GM12878 (cell line): ENCODE measurements around the gene PDGFD. TPM values are rescaled to one million over a fixed set of nuclear protein-coding genes. Genes with fewer than 3 reads are reported as not detected.

Experiments used
- ATAC-seq: fragments of 200-7000 bp; cut with Tn5 transposase; 3 replicates; pipeline ENCODE4 v1.9.1; 2020; ENCODE audit warnings: mild to moderate bottlenecking, moderate library complexity
- BruUV-seq: library from RNA; stranded (reverse); fragments of 400-500 nt; replicated peaks from 2 replicates; lab custom pipeline; 2021; lab: Mats Ljungman, UMichigan
- CTCF ChIA-PET: fragments of 300-600 bp; sonication (Branson Sonifier 250); formaldehyde crosslinking; extraction: SDS; loops from one replicate; lab custom pipeline; 2021; ENCODE audit warnings: inconsistent platforms; lab: Yijun Ruan, JAX
- POLR2A ChIA-PET: fragments of 350-600 bp; formaldehyde crosslinking; extraction: SDS; loops from one replicate; lab custom pipeline; 2021; ENCODE audit warnings: inconsistent platforms; lab: Charles Lee
- RAD21 ChIA-PET: fragments of 300-600 bp; sonication (Branson Sonifier 250); formaldehyde crosslinking; loops from one replicate; lab custom pipeline; 2023; ENCODE audit warnings: antibody characterized with exemption; ENCODE audit not compliant: unreplicated experiment; lab: Charles Lee
- SMC1A ChIA-PET: fragments of 300-600 bp; sonication (Branson Sonifier 250); formaldehyde crosslinking; loops from one replicate; lab custom pipeline; 2023; ENCODE audit not compliant: unreplicated experiment, uncharacterized antibody; lab: Charles Lee
- DNase-seq: peaks from one replicate; pipeline ENCODE4 v3.0.0-alpha.2; 2011; ENCODE audit warnings: low read depth, low spot score
- FAIRE-seq: peaks from 3 replicates; lab custom pipeline; 2011; peaks lifted over from hg19 to GRCh38; lab: Jason Lieb, UNC
- H2AFZ ChIP-seq: 2 replicates; pipeline ENCODE4 v1.6.0; 2011; ENCODE audit warnings: low read depth, low read length, control low read depth; ENCODE audit not compliant: control insufficient read depth
- H3K27ac ChIP-seq: 2 replicates; pipeline ENCODE4 v1.5.1; 2011; ENCODE audit warnings: control low read depth; ENCODE audit not compliant: control insufficient read depth, insufficient read depth
- H3K27me3 ChIP-seq, 2 experiments: replicated peaks in 1 of 2; 2 replicates each; pipeline versions ENCODE4 v1.6.0 to v1.6.1; 2011; ENCODE audit warnings: low read length in 1 of 2; ENCODE audit not compliant: control insufficient read depth in 2 of 2, insufficient read depth in 2 of 2
- H3K36me3 ChIP-seq, 2 experiments: 2 replicates each; pipeline ENCODE4 v1.5.1; 2011; ENCODE audit warnings: low read length in 1 of 2; ENCODE audit not compliant: control insufficient read depth in 2 of 2, insufficient read depth in 2 of 2
- H3K4me1 ChIP-seq: 2 replicates; pipeline ENCODE4 v1.6.1; 2011; ENCODE audit warnings: mild to moderate bottlenecking, low read length, moderate library complexity, mixed read lengths; ENCODE audit not compliant: control insufficient read depth, insufficient read depth
- H3K4me2 ChIP-seq: 2 replicates; pipeline ENCODE4 v1.6.0; 2011; ENCODE audit warnings: control low read depth; ENCODE audit not compliant: control insufficient read depth, insufficient read depth
- H3K4me3 ChIP-seq: fragments of 200-600 bp; sonication (generic); 2 replicates; pipeline ENCODE4 v1.5.1; 2016
- H3K79me2 ChIP-seq: 2 replicates; pipeline ENCODE4 v1.6.0; 2011; ENCODE audit warnings: low read length; ENCODE audit not compliant: control insufficient read depth, insufficient read depth
- H3K9ac ChIP-seq: 2 replicates; pipeline ENCODE4 v1.8.0; 2011; ENCODE audit warnings: low read length, control low read depth, mixed read lengths; ENCODE audit not compliant: control insufficient read depth, insufficient read depth
- H3K9me3 ChIP-seq: replicated peaks from 3 replicates; pipeline ENCODE4 v1.5.1; 2011; ENCODE audit warnings: mild to moderate bottlenecking, low read length; ENCODE audit not compliant: control insufficient read depth, insufficient read depth
- H4K20me1 ChIP-seq: 2 replicates; pipeline ENCODE4 v1.6.0; 2011; ENCODE audit not compliant: control insufficient read depth, insufficient read depth
- CUX1 ChIP-seq: IDR thresholded peaks from 2 replicates; pipeline ENCODE4 v1.6.1; 2012; ENCODE audit warnings: improper control_type of control experiment, low read depth, low read length; ENCODE audit not compliant: insufficient replicate concordance
- E4F1 ChIP-seq: fragments of 450-650 bp; IDR thresholded peaks from 2 replicates; pipeline ENCODE4 v1.6.1; 2018; ENCODE audit warnings: borderline replicate concordance, mild to moderate bottlenecking; ENCODE audit not compliant: partially characterized antibody
- JUND ChIP-seq: IDR thresholded peaks from 2 replicates; pipeline ENCODE4 v1.6.1; 2012; ENCODE audit warnings: low read depth, mild to moderate bottlenecking, low read length, improper control_type of control experiment, moderate library complexity
- SUPT20H ChIP-seq: IDR thresholded peaks from 2 replicates; pipeline ENCODE4 v1.6.1; 2011; ENCODE audit warnings: low read depth, mild to moderate bottlenecking, low read length, moderate library complexity, borderline replicate concordance; ENCODE audit not compliant: control insufficient read depth
- WGBS: methylation state at CpG from one replicate; pipeline ENCODE4 v1.1.6; 2016; ENCODE audit warnings: low lambda C conversion rate; ENCODE audit not compliant: insufficient replicate concordance, insufficient coverage; ENCODE audit errors: missing lambda C conversion rate; 5-methylcytosine and 5-hydroxymethylcytosine counted together
- in situ Hi-C: fragments of 300-500 bp; cut with MboI; formaldehyde crosslinking; loops from 9 replicates; pipeline ENCODE4 v1.14.3; 2018; ENCODE audit warnings: mixed read lengths
- intact Hi-C: fragments of 100-400 bp; cut with micrococcal nuclease; formaldehyde crosslinking; loops from one replicate; pipeline ENCODE4 v1.14.2; 2022; ENCODE audit not compliant: unreplicated experiment
- polyA plus RNA-seq, 11 experiments: library from polyadenylated mRNA; depleted of rRNA in 4 of 11; unstranded in 6 of 11; stranded (reverse) in 5 of 11; fragments of >200 nt; fragmentation: Nextera tagmentation in 4 of 11; fragmentation: Illumina TruSeq in 1 of 11; extraction: Ambion mirVana in 4 of 11; extraction: Trizol in 1 of 11; gene quantifications; 1 replicate in 1 of 11; 2 replicates in 10 of 11; pipeline versions ENCODE4 v1.2.1 to v1.2.3, GENCODE V29; 2011 to 2016; ENCODE audit warnings: inconsistent platforms in 2 of 11, missing spikeins in 2 of 11, low read depth in 1 of 11
- total RNA-seq, 4 experiments: library from RNA; depleted of rRNA in 3 of 4; stranded (reverse); fragments of >200 nt in 3 of 4; fragmentation: Illumina TruSeq in 1 of 4; extraction: Trizol in 1 of 4; gene quantifications; 2 replicates each; pipeline versions ENCODE4 v1.2.1 to v1.2.3, GENCODE V29; 2013 to 2021

PDGFD gene
- total and polyA plus RNA-seq, 10 of the 15 experiments (the other 5 are each of a cell fraction or from before 2014, with no cell fraction given), result 0.05 to 0.13 TPM; not detected in 8

DNA sequence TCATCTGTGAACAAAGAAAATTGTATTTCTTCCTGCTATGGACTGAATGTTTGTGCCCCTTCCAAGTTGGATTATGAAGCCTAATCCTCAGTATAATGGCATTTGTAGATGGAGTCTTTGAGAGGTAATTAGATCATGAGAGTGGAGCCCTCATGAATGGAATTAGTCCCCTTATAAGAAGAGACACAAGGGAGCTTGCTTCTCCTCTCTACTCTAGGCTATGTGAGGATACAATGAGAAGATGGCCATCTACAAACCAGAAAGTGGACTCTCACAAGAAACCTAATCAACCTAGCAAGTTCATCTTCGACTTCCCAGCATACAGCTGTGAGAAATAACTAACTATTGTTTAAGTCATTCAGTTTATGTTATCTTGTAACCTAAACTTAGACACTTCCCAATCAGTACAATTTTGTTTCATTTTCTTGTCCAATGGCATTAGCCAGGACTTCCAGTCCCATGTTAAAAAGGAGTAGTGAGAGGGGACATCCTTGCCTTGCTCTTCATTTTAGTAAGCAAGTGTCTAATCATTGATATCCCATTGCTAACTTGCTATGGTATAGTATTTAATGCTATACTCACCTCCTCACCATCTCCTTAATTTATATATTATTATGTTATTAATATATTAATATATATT, 45.7 kb downstream of the PDGFD start (continued):
- TF ChIP-seq E4F1, result no peak
- no peak for TF ChIP-seq CUX1

- Histone ChIP-seq H4K20me1 (no peaks in the 10 kb centered on the region), H3K4me3 (no peak overlapping the region), H3K4me1 (no peaks in the 10 kb centered on the region), H2AFZ (no peak overlapping the region), H3K4me2 (no peak overlapping the region), H3K27ac (no peak overlapping the region), H3K9me3 (no peaks in the 10 kb centered on the region), H3K79me2 (no peaks in the 10 kb centered on the region), H3K36me3 (no peaks in the 10 kb centered on the region), H3K9ac (no peak overlapping the region), H3K27me3 (no peaks in the 10 kb centered on the region)
- BruUV-seq, result no TSS peak
- DNase-seq (no peak), ATAC-seq (no peak), FAIRE-seq (no peak)
- intact Hi-C loops (no loop called here), in situ Hi-C loops (no loop called here)
- RAD21 ChIA-PET, result no interaction called here
- POLR2A ChIA-PET, result no interaction called here
- 2% methylated on average over 2 of the region's 2 CpGs for WGBS
- SMC1A ChIA-PET, result no interaction called here
- TF ChIP-seq JUND (no peak), SUPT20H (no peak)
- CTCF ChIA-PET, result interaction anchor here (0.8 to 1.2 kb wide), 2 partner anchors 38 to 60 kb away, joined by 3 read pairs; no protein-coding TSS in a partner anchor
Observed at GRCh38 chr11:104113541-104113940, 50.4 kb downstream of the PDGFD start.
